ENCODE data around the gene ZNF383.
"Not testable (repeated sequence)": the region's sequence is repeated elsewhere in the genome, so short reads cannot be mapped to it uniquely, and the experiment has no call there.

ZNF383 gene

DNA sequence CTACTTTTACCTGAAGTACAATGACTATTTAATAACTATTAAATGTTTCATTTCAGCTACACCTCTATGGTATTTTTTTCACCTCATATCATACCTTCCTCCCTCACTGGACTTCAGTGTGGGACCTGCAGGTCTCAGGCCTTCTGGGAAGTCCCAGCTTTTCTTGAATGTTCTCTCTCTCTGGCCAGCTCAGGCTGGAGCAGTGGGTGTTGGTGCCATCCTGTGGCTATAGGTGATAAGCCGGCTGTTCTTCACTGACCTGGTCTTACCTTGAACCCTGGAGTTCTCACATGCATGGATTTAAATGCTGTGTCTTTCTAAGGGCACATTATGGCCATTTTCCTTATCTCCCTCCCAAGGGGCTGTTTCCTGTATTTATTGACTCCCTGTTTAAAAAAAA, 45.0 kb downstream of the ZNF383 start:
- H3K27ac Mint-ChIP-seq; H3K4me3 Mint-ChIP-seq; H3K27me3 Mint-ChIP-seq (ENCODE audit: low read depth); H3K36me3 Mint-ChIP-seq (ENCODE audit: low read depth); H3K4me1 Mint-ChIP-seq (ENCODE audit: low read depth): not testable (repeated sequence)
- peaks cover 34% of the 10 kb centered on the region for H3K9me3 Mint-ChIP-seq

DNA sequence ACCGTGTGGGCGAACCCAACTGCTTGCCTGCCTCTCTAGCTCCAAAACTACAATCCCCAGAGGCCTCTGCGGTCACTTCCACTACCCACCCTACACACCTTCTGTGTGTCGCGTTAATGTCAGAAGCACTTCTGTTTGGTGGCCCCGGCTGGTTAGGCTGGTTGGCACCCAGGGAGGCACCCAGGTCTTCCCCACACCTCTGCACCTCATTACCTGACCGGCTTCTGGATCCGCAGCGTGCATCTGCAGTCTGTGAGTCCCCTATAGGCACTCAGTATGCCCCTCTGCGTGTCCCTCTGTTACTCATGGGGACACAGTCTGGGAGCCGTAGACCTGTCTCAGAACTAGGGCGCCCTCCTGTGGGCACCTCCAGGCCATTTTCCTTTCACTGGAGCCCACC, 49.0 kb downstream of the ZNF383 start:
- not testable (repeated sequence) for H3K27ac Mint-ChIP-seq; H3K4me1 Mint-ChIP-seq (ENCODE audit: low read depth); H3K4me3 Mint-ChIP-seq; H3K27me3 Mint-ChIP-seq (ENCODE audit: low read depth); H3K36me3 Mint-ChIP-seq (ENCODE audit: low read depth)
- peaks cover 12% of the 10 kb centered on the region for H3K9me3 Mint-ChIP-seq

DNA sequence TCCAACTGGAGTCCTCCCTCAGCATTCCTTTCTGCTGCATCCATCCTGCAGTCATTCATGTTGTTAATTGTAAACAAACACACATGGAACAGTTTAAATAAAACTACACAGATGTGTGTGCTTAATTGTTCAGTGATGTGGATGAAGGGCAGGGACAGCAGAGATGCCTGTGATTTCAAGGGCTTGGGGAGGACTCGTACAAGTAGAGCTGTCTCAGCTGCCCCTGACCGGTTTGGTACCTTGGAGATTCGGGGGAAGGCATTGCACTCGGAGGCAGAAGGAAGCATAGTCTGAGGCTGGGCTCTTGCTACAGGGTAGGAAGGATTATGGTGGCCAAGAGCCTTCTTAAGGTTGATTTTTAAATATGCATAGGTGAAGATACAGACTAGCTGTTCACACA, 49.7 kb downstream of the ZNF383 start:
- H3K27me3 Mint-ChIP-seq (ENCODE audit: low read depth); H3K36me3 Mint-ChIP-seq (ENCODE audit: low read depth); H3K27ac Mint-ChIP-seq; H3K4me1 Mint-ChIP-seq (ENCODE audit: low read depth): not testable (repeated sequence)
- peak overlapping the region; percentile 28 for H3K4me3 Mint-ChIP-seq
- H3K9me3 Mint-ChIP-seq: peaks cover 12% of the 10 kb centered on the region

DNA sequence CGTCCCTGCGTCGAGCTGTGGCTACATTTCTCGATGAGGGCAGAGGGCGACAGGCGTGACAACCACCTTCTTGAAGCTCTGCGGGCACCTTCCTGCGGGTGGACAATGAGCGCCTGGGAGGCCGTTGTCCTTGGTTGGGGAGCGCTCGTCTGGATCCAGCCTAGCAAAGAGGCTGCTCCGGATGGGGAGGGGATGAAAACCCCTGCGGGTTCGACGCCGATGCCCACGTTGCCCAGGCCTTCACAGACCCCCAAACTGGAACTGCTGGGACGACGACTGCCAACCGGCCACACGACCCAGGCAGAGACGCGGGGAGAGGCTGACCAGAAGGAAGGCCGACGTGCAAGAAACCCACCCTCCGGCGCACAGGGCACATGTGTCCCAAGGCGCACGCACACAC, 62.6 kb downstream of the ZNF383 start:
- H3K27ac Mint-ChIP-seq; H3K9me3 Mint-ChIP-seq; H3K4me3 Mint-ChIP-seq; H3K4me1 Mint-ChIP-seq (ENCODE audit: low read depth); H3K36me3 Mint-ChIP-seq (ENCODE audit: low read depth); H3K27me3 Mint-ChIP-seq (ENCODE audit: low read depth): not testable (repeated sequence)

DNA sequence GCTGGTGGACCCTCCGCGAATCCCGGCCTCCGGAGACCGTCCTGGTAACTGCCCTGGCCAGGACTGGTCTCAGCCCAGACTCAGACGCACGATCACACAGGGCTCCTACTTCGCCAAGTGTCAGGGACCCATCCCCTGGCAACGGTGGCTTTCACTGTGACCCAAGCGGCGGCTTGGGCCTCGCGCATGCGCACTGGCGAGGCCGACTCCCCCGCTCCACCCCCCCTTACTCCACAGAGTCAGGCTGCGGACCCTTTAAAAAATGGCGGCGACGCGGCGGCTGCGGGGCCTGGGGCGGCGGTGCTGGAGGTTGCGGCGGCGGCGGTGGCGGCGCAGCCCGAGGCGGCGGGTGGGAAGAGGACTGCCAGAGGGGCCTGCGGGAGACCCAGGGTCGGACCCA, 66.0 kb downstream of the ZNF383 start:
- not testable (repeated sequence) for H3K9me3 Mint-ChIP-seq; H3K4me1 Mint-ChIP-seq (ENCODE audit: low read depth); H3K36me3 Mint-ChIP-seq (ENCODE audit: low read depth); H3K27ac Mint-ChIP-seq; H3K4me3 Mint-ChIP-seq; H3K27me3 Mint-ChIP-seq (ENCODE audit: low read depth)

DNA sequence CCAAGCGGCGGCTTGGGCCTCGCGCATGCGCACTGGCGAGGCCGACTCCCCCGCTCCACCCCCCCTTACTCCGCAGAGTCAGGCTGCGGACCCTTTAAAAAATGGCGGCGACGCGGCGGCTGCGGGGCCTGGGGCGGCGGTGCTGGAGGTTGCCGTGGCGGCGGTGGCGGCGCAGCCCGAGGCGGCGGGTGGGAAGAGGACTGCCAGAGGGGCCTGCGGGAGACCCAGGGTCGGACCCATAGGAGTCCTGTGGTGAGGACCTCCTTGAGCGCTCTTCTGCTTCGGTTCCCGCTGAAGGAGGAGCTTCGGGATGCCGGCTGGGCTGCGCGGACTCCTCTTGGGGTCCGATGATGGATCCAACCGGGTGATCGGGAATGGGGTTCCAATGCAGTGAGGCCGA, 71.2 kb downstream of the ZNF383 start:
- not testable (repeated sequence) for H3K9me3 Mint-ChIP-seq; H3K36me3 Mint-ChIP-seq (ENCODE audit: low read depth); H3K4me3 Mint-ChIP-seq; H3K27ac Mint-ChIP-seq; H3K27me3 Mint-ChIP-seq (ENCODE audit: low read depth); H3K4me1 Mint-ChIP-seq (ENCODE audit: low read depth)

DNA sequence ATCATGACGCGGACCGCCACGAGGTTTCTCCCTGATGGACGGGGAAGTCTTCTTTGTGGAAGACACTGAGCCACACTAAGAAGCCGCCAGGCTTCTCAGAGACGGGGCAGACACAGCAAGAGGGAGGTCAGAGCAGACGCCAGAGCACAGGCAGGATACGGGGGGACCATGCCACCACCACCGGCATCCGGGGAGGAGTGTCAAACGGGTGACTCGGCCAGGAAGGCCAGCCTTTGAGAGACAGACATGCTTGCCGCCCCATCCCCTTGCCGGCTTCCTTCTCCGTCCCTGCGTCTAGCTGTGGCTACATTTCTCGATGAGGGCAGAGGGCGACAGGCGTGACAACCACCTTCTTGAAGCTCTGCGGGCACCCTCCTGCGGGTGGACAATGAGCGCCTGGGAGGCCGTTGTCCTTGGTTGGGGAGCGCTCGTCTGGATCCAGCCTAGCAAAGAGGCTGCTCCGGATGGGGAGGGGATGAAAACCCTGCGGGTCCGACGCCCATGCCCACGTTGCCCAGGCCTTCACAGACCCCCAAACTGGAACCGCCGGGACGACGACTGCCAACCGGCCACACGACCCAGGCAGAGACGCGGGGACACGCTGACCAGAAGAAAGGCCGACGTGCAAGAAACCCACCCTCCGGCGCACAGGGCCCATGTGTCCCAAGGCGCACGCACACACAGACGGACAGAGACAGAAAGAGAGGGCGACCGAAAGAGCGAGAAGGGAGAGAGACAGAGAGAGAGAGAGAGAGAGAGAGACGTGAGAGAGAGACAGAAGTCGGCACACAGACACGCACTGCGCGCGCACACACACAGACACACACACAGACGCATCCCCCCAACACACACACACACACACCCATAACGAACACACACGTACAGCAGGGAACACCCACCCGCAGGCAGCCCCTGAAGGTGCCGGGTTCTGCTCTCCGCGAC, 75.3 kb downstream of the ZNF383 start:
- not testable (repeated sequence) for H3K4me3 Mint-ChIP-seq; H3K9me3 Mint-ChIP-seq; H3K27me3 Mint-ChIP-seq (ENCODE audit: low read depth); H3K27ac Mint-ChIP-seq; H3K36me3 Mint-ChIP-seq (ENCODE audit: low read depth); H3K4me1 Mint-ChIP-seq (ENCODE audit: low read depth)

DNA sequence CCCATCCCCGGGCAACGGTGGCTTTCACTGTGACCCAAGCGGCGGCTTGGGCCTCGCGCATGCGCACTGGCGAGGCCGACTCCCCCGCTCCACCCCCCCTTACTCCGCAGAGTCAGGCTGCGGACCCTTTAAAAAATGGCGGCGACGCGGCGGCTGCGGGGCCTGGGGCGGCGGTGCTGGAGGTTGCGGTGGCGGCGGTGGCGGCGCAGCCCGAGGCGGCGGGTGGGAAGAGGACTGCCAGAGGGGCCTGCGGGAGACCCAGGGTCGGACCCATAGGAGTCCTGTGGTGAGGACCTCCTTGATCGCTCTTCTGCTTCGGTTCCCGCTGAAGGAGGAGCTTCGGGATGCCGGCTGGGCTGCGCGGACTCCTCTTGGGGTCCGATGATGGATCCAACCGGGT, 76.2 kb downstream of the ZNF383 start:
- H3K27ac Mint-ChIP-seq; H3K36me3 Mint-ChIP-seq (ENCODE audit: low read depth); H3K4me1 Mint-ChIP-seq (ENCODE audit: low read depth): not testable (repeated sequence)

More for the DNA sequence above, 76.2 kb downstream of the ZNF383 start:
- H3K9me3 Mint-ChIP-seq; H3K4me3 Mint-ChIP-seq; H3K27me3 Mint-ChIP-seq (ENCODE audit: low read depth): not testable (repeated sequence)

Data from T-helper 1 cell treated with Interleukin-12 subunit alpha and Interleukin-12 subunit beta and Interleukin-4 antibody, amounts not matched to agents 30 μg/mL and 1 μg/mL, for 36 hours (primary cell).